Testis (tissue), 2 donors: ENCODE data around the gene PRCP.

Source experiments
- CTCF ChIP-seq, 3 experiments: fragments of 450-650 bp in 2 of 3; fragments of 200-600 bp in 1 of 3; sonication (generic) in 1 of 3; IDR thresholded peaks; one replicate each; pipeline ENCODE4 v1.5.1; 2016 to 2019; ENCODE audit warnings: antibody characterized with exemption in 3 of 3, mild to moderate bottlenecking in 2 of 3, moderate library complexity in 1 of 3
- POLR2A ChIP-seq: fragments of 450-650 bp; IDR thresholded peaks from one replicate; pipeline ENCODE4 v1.6.1; 2017; ENCODE audit warnings: antibody characterized with exemption, mild to moderate bottlenecking, moderate library complexity

- TF ChIP-seq CTCF (IDR thresholded peaks at IDR 0.05) (no peak), POLR2A (no peak)
Observed at GRCh38 chr11:82889133-82890001, 10.9 kb downstream of the PRCP start.
